ENCODE results near the gene CPNE2.
"Not testable (repeated sequence)": the region's sequence is repeated elsewhere in the genome, so short reads cannot be mapped to it uniquely, and the experiment has no call there.

The CPNE2 gene

DNA sequence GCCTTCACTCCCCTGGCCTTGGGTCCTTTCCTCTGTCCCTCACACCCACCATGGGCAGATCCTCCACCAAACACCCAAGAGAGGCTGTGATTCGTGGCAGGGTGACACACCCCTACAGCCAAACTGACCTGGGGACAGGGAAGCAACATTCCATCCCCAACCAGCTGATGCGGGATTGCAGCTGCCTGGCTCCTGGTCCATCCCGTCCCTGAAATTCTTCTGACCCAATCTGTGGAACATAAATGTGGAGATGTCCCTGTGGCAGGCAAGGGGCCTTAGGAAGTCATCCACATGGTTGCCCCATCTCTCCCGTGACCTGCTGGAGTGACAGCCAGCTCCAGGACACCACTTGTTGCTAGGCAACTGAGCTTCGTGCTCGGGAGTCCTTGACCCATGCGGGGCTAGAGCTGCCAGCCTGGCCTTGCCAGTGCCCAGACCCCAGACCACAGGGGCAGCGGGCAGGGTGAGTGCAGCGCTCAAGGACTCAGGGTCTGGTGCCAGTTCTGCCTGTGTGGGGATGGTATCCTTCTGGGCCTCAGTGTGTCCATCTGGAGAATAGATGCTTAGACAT is 34.0 kb upstream of the CPNE2 start:
- Histone ChIP-seq H2BK5ac (ENCODE audit: low read length) (no peak overlapping the region), H3K4ac (ENCODE audit: low read depth, low read length) (no peak overlapping the region), H3K18ac (ENCODE audit: low read length) (no peak overlapping the region), H3K79me1 (ENCODE audit: low read length) (no peaks in the 10 kb centered on the region), H3K36me3 (ENCODE audit: control insufficient read depth, insufficient read depth, low read length) (no peaks in the 10 kb centered on the region), H3K79me2 (ENCODE audit: control insufficient read depth, insufficient read depth, low read length) (no peaks in the 10 kb centered on the region), H3K27me3 (ENCODE audit: insufficient read depth, low read length, poor library complexity) (no peaks in the 10 kb centered on the region), H3K56ac (ENCODE audit: low read length) (no peak overlapping the region), H3K27ac (ENCODE audit: low read depth, low read length) (no peak overlapping the region), H3K4me1 (ENCODE audit: control insufficient read depth, low read depth, low read length) (no peaks in the 10 kb centered on the region), H4K5ac (ENCODE audit: low read length) (no peak overlapping the region), H2AK5ac (ENCODE audit: low read length) (no peak overlapping the region), H3K4me2 (ENCODE audit: low read length) (no peak overlapping the region), H3K4me3 (ENCODE audit: low read length) (no peak overlapping the region), H4K8ac (ENCODE audit: low read depth, low read length) (no peak overlapping the region), H3K23ac (ENCODE audit: low read length) (no peak overlapping the region), H2BK15ac (replicated peaks; ENCODE audit: low read depth) (no peak overlapping the region), H2BK120ac (ENCODE audit: low read depth, low read length) (no peak overlapping the region), H3K9ac (ENCODE audit: low read length) (no peak overlapping the region)
- no peak for DNase-seq
- no CpG with 5 or more reads among the region's 9 CpGs for WGBS (ENCODE audit: extremely low coverage, insufficient coverage, low lambda C conversion rate)

DNA sequence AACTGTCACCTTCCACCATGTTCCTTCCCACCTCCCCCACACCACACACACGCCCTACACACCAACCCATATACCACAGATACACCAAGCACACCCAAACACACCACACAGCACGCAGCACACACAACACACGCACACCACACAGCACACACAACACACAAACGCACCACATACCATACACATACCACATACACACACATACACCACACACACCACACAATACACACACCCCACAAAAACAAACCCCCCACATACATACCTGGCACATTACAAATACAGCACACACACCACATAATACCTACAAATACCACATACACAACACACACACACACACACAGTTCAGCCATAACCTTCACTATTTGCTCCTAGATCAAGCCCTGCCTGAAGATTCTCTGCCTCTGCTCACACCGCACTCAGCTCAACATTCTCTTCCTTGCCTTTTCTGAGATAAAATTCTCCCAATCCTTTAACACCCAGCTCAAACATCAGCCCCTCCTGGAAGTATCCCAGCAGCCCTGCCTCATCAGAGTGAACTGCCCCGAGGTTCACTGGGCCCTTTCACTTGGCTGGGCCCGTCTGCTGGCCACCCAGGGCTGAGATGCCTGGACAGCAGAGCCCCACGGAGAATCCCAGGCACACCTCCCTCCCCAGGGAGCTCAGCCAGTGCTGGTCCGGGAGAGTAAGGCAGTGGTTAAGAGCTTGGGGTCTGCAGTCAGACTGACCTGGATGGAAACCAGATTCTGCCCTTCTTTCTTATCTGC is 31.9 kb upstream of the CPNE2 start:
- Histone ChIP-seq H3K79me2 (ENCODE audit: control insufficient read depth, insufficient read depth, low read length) (no peaks in the 10 kb centered on the region), H3K56ac (ENCODE audit: low read length) (no peak overlapping the region), H3K4me3 (ENCODE audit: low read length) (no peak overlapping the region), H3K79me1 (ENCODE audit: low read length) (no peaks in the 10 kb centered on the region), H2BK15ac (replicated peaks; ENCODE audit: low read depth) (no peak overlapping the region), H2BK5ac (ENCODE audit: low read length) (no peak overlapping the region), H3K23ac (ENCODE audit: low read length) (no peak overlapping the region), H3K4ac (ENCODE audit: low read depth, low read length) (no peak overlapping the region), H2AK5ac (ENCODE audit: low read length) (no peak overlapping the region), H4K5ac (ENCODE audit: low read length) (no peak overlapping the region), H3K27ac (ENCODE audit: low read depth, low read length) (no peak overlapping the region), H4K8ac (ENCODE audit: low read depth, low read length) (no peak overlapping the region), H2BK120ac (ENCODE audit: low read depth, low read length) (no peak overlapping the region), H3K4me2 (ENCODE audit: low read length) (no peak overlapping the region), H3K36me3 (ENCODE audit: control insufficient read depth, insufficient read depth, low read length) (no peaks in the 10 kb centered on the region), H3K9ac (ENCODE audit: low read length) (no peak overlapping the region), H3K18ac (ENCODE audit: low read length) (no peak overlapping the region), H3K27me3 (ENCODE audit: insufficient read depth, low read length, poor library complexity) (no peaks in the 10 kb centered on the region), H3K4me1 (ENCODE audit: control insufficient read depth, low read depth, low read length) (no peaks in the 10 kb centered on the region)
- DNase-seq = no peak
- WGBS (ENCODE audit: extremely low coverage, insufficient coverage, low lambda C conversion rate) = 100% methylated on average over 1 of the region's 9 CpGs

DNA sequence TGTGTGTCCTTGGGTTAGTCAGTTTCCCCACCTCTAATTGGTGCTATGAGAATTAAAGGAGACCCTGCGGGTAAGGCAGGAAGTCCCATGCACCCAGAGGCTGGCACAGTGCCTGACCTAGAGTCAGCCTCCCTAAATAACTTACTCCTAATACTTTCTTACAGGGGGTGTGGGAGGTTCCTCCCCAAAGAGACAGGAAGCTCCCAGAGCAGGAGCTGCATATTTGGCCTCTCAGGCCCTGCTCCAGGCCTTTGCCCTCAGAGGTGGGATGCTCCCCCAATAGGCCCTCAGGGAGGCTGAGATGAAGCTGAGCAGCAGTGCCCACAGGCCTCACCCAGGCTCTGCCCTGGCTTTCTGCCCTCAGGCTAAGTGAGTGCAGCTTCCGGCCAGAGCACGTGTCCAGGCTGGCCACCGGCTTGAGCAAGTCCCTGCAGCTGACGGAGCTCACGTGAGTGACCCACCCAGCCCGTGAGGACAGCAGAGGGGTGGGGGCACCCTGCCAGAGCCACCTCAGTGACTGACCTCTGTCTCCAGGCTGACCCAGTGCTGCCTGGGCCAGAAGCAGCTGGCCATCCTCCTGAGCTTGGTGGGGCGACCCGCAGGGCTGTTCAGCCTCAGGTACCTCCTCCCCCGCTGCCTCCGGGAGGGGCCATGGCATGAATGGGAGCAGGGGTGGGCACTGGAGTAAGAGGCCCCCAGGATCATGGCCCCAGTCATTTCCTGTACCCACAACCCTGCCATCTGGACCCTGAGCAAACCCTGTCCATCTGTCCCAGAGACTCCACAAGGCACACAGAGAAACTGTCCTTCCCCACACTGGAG is 31.1 kb upstream of the CPNE2 start:
- no peak overlapping the region for H4K8ac ChIP-seq (ENCODE audit: low read depth, low read length)
- H3K36me3 ChIP-seq (ENCODE audit: control insufficient read depth, insufficient read depth, low read length) = no peaks in the 10 kb centered on the region
- DNase-seq = no peak
- H3K18ac ChIP-seq (ENCODE audit: low read length) = no peak overlapping the region
- H3K56ac ChIP-seq (ENCODE audit: low read length) = no peak overlapping the region
- no peak overlapping the region for H2AK5ac ChIP-seq (ENCODE audit: low read length)
- no peak overlapping the region for H2BK15ac ChIP-seq (replicated peaks; ENCODE audit: low read depth)
- H4K5ac ChIP-seq (ENCODE audit: low read length) = no peak overlapping the region
- no peak overlapping the region for H2BK120ac ChIP-seq (ENCODE audit: low read depth, low read length)
- H3K27me3 ChIP-seq (ENCODE audit: insufficient read depth, low read length, poor library complexity) = no peaks in the 10 kb centered on the region
- H3K4me1 ChIP-seq (ENCODE audit: control insufficient read depth, low read depth, low read length) = no peaks in the 10 kb centered on the region
- WGBS (ENCODE audit: extremely low coverage, insufficient coverage, low lambda C conversion rate) = no CpG with 5 or more reads among the region's 11 CpGs
- H3K4ac ChIP-seq (ENCODE audit: low read depth, low read length) = no peak overlapping the region
- H3K79me1 ChIP-seq (ENCODE audit: low read length) = no peaks in the 10 kb centered on the region
- H3K4me2 ChIP-seq (ENCODE audit: low read length) = no peak overlapping the region
- no peak overlapping the region for H3K23ac ChIP-seq (ENCODE audit: low read length)
- no peak overlapping the region for H3K9ac ChIP-seq (ENCODE audit: low read length)
- no peak overlapping the region for H3K4me3 ChIP-seq (ENCODE audit: low read length)
- no peak overlapping the region for H3K27ac ChIP-seq (ENCODE audit: low read depth, low read length)
- H2BK5ac ChIP-seq (ENCODE audit: low read length) = no peak overlapping the region
- no peaks in the 10 kb centered on the region for H3K79me2 ChIP-seq (ENCODE audit: control insufficient read depth, insufficient read depth, low read length)

DNA sequence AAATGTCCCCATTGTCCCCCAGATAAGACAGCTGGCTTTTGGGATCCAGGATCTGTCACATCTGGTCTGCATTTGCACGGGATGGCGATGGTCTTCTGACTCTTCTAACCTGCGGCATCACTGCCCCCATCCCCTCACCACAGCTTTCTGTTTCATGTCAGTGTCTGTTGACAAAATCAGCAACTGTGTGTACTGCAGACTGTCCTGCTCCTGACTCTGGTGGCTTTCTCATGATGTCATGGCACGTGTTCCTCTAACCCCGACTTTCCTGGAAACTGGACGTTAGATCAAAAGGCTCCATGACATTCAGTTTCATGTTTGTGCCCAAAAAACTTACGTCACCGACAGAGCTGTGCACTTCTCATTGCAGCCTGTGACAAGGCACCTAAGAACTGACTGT is 30.1 kb upstream of the CPNE2 start:
- Histone ChIP-seq H3K4ac (ENCODE audit: low read depth, low read length) (no peak overlapping the region), H3K9ac (ENCODE audit: low read length) (no peak overlapping the region), H2BK15ac (replicated peaks; ENCODE audit: low read depth) (no peak overlapping the region), H2AK5ac (ENCODE audit: low read length) (no peak overlapping the region), H2BK5ac (ENCODE audit: low read length) (no peak overlapping the region), H3K27me3 (ENCODE audit: insufficient read depth, low read length, poor library complexity) (no peaks in the 10 kb centered on the region), H3K23ac (ENCODE audit: low read length) (no peak overlapping the region), H3K79me2 (ENCODE audit: control insufficient read depth, insufficient read depth, low read length) (no peaks in the 10 kb centered on the region), H3K27ac (ENCODE audit: low read depth, low read length) (no peak overlapping the region), H2BK120ac (ENCODE audit: low read depth, low read length) (no peak overlapping the region), H3K79me1 (ENCODE audit: low read length) (no peaks in the 10 kb centered on the region), H3K4me3 (ENCODE audit: low read length) (no peak overlapping the region), H4K8ac (ENCODE audit: low read depth, low read length) (no peak overlapping the region), H3K4me1 (ENCODE audit: control insufficient read depth, low read depth, low read length) (no peaks in the 10 kb centered on the region), H3K56ac (ENCODE audit: low read length) (no peak overlapping the region), H3K4me2 (ENCODE audit: low read length) (no peak overlapping the region), H3K18ac (ENCODE audit: low read length) (no peak overlapping the region), H4K5ac (ENCODE audit: low read length) (no peak overlapping the region), H3K36me3 (ENCODE audit: control insufficient read depth, insufficient read depth, low read length) (no peaks in the 10 kb centered on the region)
- no CpG with 5 or more reads among the region's 8 CpGs for WGBS (ENCODE audit: extremely low coverage, insufficient coverage, low lambda C conversion rate)
- no peak for DNase-seq

DNA sequence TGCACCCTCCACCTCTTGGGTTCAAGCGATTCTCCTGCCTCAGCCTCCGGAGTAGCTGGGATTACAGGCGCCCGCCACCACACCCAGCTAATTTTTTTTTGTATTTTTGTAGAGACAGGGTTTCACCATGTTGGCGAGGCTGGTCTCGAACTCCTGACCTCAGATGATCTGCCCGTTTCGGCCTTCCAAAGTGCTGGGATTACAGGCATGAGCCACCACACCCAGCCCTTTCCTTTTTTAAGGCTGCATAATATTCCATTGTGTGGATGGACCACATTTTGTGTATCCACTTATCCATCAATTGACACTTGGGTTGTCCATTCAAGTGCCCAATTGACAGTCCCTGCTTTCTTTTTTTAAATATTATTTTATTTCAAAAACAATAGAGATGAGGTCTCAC is 29.2 kb upstream of the CPNE2 start:
- H2BK15ac ChIP-seq (replicated peaks; ENCODE audit: low read depth); H3K4me1 ChIP-seq (ENCODE audit: control insufficient read depth, low read depth, low read length); H3K4ac ChIP-seq (ENCODE audit: low read depth, low read length); H3K56ac ChIP-seq (ENCODE audit: low read length); H2BK5ac ChIP-seq (ENCODE audit: low read length); H3K36me3 ChIP-seq (ENCODE audit: control insufficient read depth, insufficient read depth, low read length); H3K9ac ChIP-seq (ENCODE audit: low read length); H3K4me3 ChIP-seq (ENCODE audit: low read length); H3K23ac ChIP-seq (ENCODE audit: low read length); DNase-seq; H3K79me1 ChIP-seq (ENCODE audit: low read length); H3K18ac ChIP-seq (ENCODE audit: low read length); H4K8ac ChIP-seq (ENCODE audit: low read depth, low read length); H3K27me3 ChIP-seq (ENCODE audit: insufficient read depth, low read length, poor library complexity); H3K27ac ChIP-seq (ENCODE audit: low read depth, low read length); H2AK5ac ChIP-seq (ENCODE audit: low read length); H2BK120ac ChIP-seq (ENCODE audit: low read depth, low read length); H3K4me2 ChIP-seq (ENCODE audit: low read length); H3K79me2 ChIP-seq (ENCODE audit: control insufficient read depth, insufficient read depth, low read length); H4K5ac ChIP-seq (ENCODE audit: low read length): not testable (repeated sequence)
- WGBS (ENCODE audit: extremely low coverage, insufficient coverage, low lambda C conversion rate) = no CpG with 5 or more reads among the region's 8 CpGs

All from mesendoderm (in vitro differentiated cells).